ENCODE results near the gene MKS1. TPM values are rescaled to one million over a fixed set of nuclear protein-coding genes. Genes with fewer than 3 reads are reported as not detected.

MKS1 gene
- total and polyA plus RNA-seq, 2 donors (not counting 3 experiments of a cell fraction or from before 2014, with no cell fraction given), result 12.2 to 13.2 TPM

GRCh38 chr17:58252141-58252540 lies 33.1 kb upstream of the MKS1 start:
- no peak for FAIRE-seq
- no TSS peak for BruUV-seq (replicated peaks)
- no peaks in the 10 kb centered on the region for H3K36me3 ChIP-seq (ENCODE audit: control insufficient read depth in 2 of 2, extremely low read depth in 1 of 2, insufficient read depth in 2 of 2, low read length in 2 of 2)
- DNase-seq (ENCODE audit: low read depth, low spot score), result no peak
- TF ChIP-seq CTCF (IDR thresholded peaks at IDR 0.05; ENCODE audit: extremely low read depth in 1 of 2, insufficient read depth in 1 of 2, low read depth in 1 of 2, low read length in 2 of 2), result no peak
- TF ChIP-seq GATA2 (IDR thresholded peaks at IDR 0.05; ENCODE audit: insufficient read depth, insufficient read length, low read depth, low read length), result no peak
- no peak for TF ChIP-seq JUN (IDR thresholded peaks at IDR 0.05; ENCODE audit: borderline replicate concordance, insufficient read depth, insufficient read length, low read depth)
- TF ChIP-seq POLR2A (IDR thresholded peaks at IDR 0.05; ENCODE audit: low read depth, low read length), result no peak
- no peak for TF ChIP-seq MYC (IDR thresholded peaks at IDR 0.05; ENCODE audit: low read depth, low read length)
- TF ChIP-seq POLR2AphosphoS5 (IDR thresholded peaks at IDR 0.05; ENCODE audit: insufficient read depth, low read depth, low read length), result no peak
- no peak for TF ChIP-seq MAX (IDR thresholded peaks at IDR 0.05; ENCODE audit: insufficient read depth, insufficient read length)
- TF ChIP-seq FOS (IDR thresholded peaks at IDR 0.05; ENCODE audit: borderline replicate concordance, insufficient read depth, low read length), result no peak
- TF ChIP-seq EZH2 (IDR thresholded peaks at IDR 0.05; ENCODE audit: borderline replicate concordance, low read depth, low read length, severe bottlenecking), result no peak
- no peaks in the 10 kb centered on the region for H4K20me1 ChIP-seq (replicated peaks; ENCODE audit: control insufficient read depth, extremely low read depth, insufficient read depth, low read length)
- no peaks in the 10 kb centered on the region for H3K9me1 ChIP-seq (replicated peaks; ENCODE audit: control insufficient read depth, extremely low read depth, insufficient read depth, low read length)
- no peaks in the 10 kb centered on the region for H3K9me3 ChIP-seq (replicated peaks; ENCODE audit: control insufficient read depth, insufficient read depth, low read length)
- intact Hi-C loops (cut with micrococcal nuclease), result no loop called here
- no peak overlapping the region for H3K4me2 ChIP-seq (ENCODE audit: insufficient read depth, low read length)
- H3K27ac ChIP-seq (ENCODE audit: insufficient read depth, low read depth, low read length), result no peak overlapping the region
- H3K9ac ChIP-seq (replicated peaks; ENCODE audit: extremely low read depth, insufficient read depth, low read length), result no peak overlapping the region
- H2AFZ ChIP-seq (ENCODE audit: low read depth, low read length), result no peak overlapping the region
- H3K4me1 ChIP-seq (ENCODE audit: control insufficient read depth, extremely low read depth, insufficient read depth, low read length), result no peaks in the 10 kb centered on the region
- peaks cover 24 to 25% of the 10 kb centered on the region in 2 experiments for H3K27me3 ChIP-seq (ENCODE audit: control insufficient read depth in 2 of 2, insufficient read depth in 2 of 2, low read length in 2 of 2)
- no peaks in the 10 kb centered on the region for H3K79me2 ChIP-seq (ENCODE audit: control insufficient read depth, insufficient read depth, low read length)
- ChIA-PET CTCF (no interaction called here), POLR2A (interaction anchor here (0.6 kb wide), 1 partner anchor 114 kb away, joined by 4 read pairs; no protein-coding TSS in a partner anchor)
- dilution Hi-C loops (cut with MboI; ENCODE audit: extremely low pct_ligation_motif_present, low sequenced_read_pairs), result no loop called here
- no peak overlapping the region for H3K4me3 ChIP-seq (replicated peaks in 1 of 3; ENCODE audit: insufficient read depth in 1 of 3, low read depth in 1 of 3, low read length in 3 of 3)
